NCI-H2107 (cell line): ENCODE data around the gene MGAT5B.

Source experiments
- DNase-seq: peaks from one replicate; lab custom pipeline; 2025; lab: John Stamatoyannopoulos, UW

Gene MGAT5B

GRCh38 chr17:76880268-76880667 lies 12.1 kb downstream of the MGAT5B start:
- no peak for DNase-seq

- DNase-seq, result no peak
These were observed 12.8 kb downstream of the MGAT5B start for GRCh38 chr17:76880971-76881370.

- no peak for DNase-seq
These were observed 13.2 kb downstream of the MGAT5B start for GRCh38 chr17:76881408-76881807.

GRCh38 chr17:76881966-76882365 lies 13.8 kb downstream of the MGAT5B start:
- no peak for DNase-seq

DNA sequence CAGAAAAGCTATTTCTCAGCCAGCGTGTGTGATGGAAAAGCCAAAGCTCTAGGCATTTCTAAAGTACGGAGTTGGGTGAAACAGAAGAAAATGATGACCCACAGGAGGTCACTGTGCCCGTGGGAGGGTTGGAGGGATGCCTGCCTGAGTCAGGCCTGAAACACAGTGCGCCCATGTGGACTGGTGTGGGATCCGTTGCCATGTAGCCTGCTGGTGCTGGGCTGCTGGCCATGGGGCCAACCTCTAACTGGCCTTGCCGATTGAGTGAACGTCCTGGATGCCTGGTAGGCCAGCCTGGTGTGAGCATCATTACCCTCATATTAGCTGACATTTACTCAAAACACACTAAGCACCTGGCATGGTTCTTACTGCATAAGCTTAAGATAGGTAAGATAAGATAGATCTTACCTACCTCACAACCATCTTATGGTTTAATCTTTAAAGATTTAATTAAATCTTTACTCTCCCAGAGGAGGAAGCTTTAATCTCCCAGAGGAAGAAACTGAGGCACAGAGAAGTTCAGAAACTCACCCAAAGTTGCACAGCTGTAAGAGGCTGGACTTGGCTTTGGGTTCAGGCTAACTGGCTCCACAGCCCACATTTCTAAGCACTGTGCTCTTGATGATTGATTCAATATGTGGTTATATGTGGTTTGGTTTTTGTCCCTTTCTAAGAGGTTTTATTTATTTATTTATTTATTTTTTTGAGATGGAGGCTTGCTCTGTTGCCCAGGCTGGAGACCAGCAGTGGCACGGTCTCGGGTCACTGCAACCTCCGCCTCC lies 15.7 kb downstream of the MGAT5B start:
- no peak for DNase-seq

DNA sequence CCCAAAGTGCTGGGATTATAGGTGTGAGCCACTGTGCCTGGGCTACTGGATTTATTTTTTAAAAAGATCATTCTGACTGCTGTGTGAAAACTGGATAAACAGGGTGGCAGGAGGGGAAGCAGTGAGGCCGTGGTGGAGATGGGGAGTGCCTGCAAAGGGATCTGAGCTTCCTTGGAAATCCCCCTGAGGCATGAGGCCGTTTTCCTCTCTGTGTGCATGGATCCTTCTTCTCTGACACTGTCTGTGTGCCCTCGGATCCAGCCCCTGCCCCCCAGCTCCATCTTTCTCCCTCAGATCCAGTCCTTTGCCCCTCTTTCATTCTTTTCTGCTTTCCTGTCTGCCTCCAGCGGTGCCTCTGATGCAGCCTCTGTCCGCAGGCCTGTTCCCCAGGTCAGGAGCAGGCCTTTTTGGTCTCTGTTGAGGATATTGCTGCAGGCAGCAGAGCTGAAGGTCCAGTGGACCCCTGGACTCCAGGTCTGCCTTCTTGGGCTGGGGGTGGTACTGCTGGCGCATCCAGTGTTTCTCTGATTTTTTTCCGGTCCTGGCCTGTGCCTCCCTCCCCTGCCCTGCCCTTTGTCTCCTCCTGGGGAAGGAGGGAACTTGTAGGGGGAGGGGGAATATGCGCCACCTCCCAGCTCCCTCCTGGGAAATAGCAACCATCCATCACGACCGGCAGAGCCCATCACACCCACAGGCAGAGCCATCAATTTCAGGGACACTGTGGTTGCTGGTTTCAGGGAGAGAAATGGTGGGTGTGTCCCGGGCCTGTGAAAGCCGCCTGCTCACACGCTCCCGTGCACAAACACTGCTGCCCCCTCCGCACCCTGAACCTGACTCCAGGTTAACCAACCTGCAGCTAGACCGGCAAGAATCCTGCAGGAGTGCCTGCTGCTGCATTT lies 17.0 kb downstream of the MGAT5B start:
- peak; percentile 42 for DNase-seq

GRCh38 chr17:76885894-76886290 lies 17.7 kb downstream of the MGAT5B start:
- no peak for DNase-seq

DNA sequence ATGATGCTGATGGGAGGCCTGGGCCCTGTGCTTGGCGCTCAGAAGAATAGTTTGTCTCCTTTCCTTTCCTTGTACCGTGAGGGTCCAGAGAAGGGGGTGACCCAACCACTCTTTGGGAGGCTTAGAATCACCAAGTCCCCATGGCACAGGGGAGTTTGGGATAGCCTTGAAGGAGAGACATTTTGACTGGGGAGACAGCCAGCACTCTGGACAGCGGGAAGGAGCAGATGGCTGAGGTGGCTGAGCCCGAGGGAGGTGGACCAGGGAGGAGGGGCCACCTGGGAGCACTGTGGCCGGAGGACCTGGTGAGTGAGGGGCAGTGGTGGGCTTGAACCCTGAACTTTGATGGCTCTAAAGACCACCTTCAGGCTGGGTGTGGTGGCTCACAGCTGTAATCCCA lies 18.2 kb downstream of the MGAT5B start:
- DNase-seq, result no peak

- no peak for DNase-seq
These were observed 19.6 kb downstream of the MGAT5B start for GRCh38 chr17:76887802-76888201.

DNA sequence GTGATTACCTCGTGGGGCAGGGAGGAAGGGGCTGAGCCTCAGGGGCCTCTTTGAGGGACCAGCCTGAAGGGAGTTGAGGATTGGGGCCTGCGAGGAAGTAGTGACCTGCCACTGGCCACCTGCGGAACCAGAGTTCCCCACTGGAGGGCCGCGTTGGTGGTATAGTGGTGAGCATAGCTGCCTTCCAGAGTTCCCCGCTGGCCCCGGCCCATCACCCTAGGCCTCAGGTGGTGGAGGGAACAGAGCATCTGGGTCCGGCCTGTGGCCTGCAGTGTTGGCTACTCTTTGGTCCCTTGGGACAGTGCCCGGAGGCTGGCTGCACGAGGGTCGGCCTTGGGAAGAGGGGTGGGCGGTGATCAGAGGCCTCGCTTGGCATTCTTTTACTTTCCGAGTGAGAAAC lies 20.5 kb downstream of the MGAT5B start:
- no peak for DNase-seq

DNA sequence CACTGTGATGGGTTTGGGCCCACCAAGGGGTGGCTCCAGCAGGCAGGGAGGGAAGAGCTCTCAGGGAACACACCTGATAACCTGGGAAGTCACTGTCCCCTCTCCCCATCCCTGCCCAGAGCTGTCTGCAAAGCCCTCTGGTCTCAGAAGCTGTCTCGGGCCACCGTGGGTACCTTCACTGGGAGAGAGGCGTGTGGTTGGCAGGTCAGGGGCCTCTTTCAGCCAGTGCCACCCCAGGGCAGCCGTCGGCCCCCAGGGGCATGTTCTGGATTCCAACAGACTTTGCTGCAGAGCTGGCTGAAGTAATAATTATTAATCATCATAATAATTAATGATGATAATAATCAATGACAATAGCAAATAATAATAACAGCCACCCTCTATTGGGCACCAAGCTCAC lies 21.1 kb downstream of the MGAT5B start:
- DNase-seq, result no peak

DNA sequence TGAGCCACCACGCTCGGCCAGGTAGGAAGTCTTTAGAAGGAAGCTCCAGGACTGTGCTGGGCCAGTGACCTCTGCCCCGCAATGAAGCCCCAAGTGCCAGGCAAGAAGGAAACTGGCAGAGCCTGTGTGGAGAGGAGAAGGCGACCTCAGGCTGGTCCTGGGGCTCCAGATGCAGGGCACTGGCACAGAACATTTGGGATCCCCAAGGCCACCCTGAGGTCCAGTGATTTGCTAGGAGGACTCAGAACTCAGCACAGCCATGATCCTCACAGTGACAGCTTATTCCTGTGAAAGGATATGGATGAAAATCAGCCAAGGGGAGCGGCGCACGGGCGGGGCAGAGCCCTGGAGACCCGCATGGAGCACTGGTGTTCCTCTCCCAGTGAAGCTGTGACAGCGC lies 24.1 kb downstream of the MGAT5B start:
- DNase-seq, result no peak

DNA sequence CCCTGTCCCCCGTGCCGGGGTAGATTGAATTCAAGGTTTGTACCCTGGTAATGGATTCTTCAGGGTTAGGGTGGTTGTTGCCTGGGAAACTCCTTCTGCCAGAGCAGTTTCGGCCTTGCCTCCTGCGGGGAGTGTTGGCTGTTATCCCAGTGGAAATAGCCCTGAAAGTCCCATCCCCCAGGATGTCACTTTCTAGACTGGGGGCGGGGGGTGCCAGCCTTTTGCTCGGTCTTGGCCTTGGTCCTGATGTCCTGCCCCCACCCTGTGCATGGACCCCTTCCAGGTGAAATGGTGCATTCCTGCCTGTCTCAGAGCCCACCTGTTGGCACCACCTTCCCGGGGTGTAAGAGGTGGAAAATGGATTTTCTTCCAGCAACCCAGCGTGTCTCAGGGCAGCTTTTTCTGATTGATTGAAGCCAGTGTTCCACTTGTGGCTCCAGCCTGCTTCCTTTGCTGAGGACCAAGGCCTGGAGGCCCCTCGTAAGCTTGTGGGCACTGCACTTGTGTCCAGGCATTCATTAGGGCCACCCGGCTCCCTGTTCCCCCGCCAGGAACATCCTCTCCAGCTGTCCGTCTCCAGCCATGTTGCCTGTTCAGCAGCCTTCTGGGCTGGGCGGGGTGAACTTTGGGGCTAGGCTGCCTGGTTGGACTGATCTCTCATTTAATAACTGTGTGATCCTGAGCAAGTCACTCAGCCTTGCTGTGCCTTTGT lies 25.6 kb downstream of the MGAT5B start:
- peak; percentile 38 for DNase-seq

- no peak for DNase-seq
These were observed 26.6 kb downstream of the MGAT5B start for GRCh38 chr17:76894842-76895241.

DNA sequence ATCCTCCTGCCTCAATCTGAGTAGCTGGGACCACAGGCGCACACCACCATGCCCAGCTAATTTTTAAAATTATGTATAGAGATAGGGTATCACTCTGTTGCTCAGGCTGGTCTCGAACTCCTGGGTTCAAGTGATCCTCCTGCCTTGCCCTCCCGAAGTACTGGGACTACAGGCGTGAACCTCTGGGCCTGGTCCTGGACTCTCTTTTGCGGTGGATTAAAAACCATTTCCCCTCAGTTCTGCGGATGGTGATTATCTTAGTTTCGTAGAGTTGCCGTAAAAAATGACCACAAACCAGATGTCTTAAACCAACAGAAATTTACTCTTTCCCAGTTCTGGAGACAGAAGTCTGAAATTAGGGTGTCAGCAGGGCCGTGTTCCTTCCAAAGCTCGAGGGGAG lies 28.8 kb downstream of the MGAT5B start:
- DNase-seq, result no peak

DNA sequence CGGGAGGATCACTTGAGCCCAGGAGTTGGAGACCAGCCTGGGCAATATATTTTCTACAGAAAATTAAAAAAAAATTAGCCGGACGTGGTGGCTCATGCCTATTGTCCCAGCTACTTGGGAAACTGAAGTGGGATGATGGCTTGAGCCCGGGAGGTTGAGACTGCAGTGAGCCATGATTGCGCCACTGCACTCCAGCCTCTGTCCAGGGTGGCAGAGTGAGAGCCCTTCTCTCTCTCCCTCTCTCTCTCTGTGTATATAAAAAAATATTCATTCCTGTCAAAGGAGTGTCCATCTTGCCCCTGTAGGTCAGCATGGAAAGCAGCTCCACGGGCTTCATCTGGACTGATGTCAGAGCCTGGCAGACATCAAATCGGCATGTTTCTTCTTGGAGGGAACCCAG lies 31.2 kb downstream of the MGAT5B start:
- DNase-seq, result no peak

DNA sequence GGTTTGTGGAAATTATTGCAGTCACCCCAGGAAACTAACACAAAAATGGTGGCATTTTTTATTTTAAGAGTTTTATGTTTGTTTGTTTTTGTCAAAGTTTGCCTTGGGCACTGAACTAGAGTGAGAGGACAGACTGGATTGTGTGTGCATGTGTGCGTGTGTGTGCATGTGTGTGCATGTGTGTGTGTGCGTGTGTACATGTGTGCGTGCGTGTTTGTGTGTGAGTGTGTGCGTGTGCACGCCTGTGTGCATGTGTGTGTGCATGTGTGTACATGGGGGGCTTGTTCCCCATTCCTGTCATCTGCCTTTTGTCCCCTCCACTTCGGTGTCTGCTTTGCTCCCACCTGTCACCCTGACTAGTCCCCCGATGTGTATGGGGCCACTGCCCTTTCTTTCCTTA lies 32.5 kb downstream of the MGAT5B start:
- DNase-seq, result no peak

- no peak for DNase-seq
These were observed 33.5 kb downstream of the MGAT5B start for GRCh38 chr17:76901542-76902197.

GRCh38 chr17:76902476-76902875 lies 34.3 kb downstream of the MGAT5B start:
- no peak for DNase-seq

DNA sequence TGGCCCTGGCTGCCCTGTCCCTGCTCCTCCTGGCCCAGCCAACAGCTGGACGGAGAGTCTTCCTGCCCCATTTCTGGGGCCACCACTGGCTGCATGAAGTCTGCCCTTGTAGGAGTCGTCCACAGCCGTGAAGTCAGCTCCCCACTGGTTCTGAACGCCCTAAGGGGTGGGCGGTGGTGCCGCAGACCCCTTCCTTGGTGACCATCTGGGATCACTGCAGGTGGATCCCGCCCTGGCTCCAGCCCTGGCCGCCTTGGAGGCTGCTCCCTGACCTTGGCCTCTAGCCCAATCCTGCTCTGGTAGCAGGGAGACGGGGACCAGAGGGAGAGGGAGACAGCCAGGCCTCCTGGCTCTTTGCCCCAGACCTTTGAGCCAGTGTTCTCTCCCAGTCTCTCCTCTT lies 35.4 kb downstream of the MGAT5B start:
- DNase-seq, result no peak

DNA sequence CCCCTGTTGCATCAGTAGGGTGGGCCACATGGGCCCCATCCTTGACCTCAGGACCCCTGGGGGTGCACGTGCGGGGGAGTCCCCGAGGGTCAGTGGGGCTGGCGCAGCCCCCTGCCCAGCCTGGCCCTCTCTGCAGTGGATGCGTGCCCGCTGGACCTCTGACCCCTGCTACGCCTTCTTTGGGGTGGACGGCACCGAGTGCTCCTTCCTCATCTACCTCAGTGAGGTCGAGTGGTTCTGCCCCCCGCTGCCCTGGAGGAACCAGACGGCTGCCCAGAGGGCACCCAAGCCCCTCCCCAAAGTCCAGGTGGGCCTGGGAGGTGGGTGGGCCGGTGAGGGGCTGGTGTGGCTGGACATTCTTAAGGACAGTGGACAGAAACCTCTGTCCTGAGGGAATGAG lies 35.9 kb downstream of the MGAT5B start:
- no peak for DNase-seq

DNA sequence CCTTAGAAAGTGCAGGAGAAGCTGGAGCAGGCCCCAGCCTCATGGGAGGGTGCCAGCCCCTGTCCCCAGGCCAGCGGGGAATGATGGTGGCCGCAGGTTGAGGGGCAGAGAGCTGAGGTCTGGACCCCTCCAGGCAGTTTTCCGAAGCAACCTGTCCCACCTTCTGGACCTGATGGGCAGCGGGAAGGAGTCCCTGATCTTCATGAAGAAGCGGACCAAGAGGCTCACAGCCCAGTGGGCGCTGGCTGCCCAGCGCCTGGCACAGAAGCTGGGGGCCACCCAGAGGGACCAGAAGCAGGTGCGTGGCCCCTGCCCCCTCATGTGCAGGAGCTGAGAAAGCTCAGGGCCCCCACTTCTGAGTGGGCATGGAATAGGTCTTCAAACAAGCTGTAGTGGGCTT lies 36.8 kb downstream of the MGAT5B start:
- no peak for DNase-seq
